ELR (cell line): ENCODE results near the gene SH3GL3.

Experiments
- DNase-seq: peaks from one replicate; pipeline ENCODE4 v3.0.0-alpha.2; 2015; ENCODE audit warnings: low read depth

Gene SH3GL3, protein sequence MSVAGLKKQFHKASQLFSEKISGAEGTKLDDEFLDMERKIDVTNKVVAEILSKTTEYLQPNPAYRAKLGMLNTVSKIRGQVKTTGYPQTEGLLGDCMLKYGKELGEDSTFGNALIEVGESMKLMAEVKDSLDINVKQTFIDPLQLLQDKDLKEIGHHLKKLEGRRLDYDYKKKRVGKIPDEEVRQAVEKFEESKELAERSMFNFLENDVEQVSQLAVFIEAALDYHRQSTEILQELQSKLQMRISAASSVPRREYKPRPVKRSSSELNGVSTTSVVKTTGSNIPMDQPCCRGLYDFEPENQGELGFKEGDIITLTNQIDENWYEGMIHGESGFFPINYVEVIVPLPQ

GRCh38 chr15:83446904-83447709 lies at the start of gene SH3GL3:
Gene SH3GL3 (plus strand): TSS chr15:83447341. CDS start chr15:83447534, 193 bp downstream.
- DNase-seq, result peak; percentile 73

DNA sequence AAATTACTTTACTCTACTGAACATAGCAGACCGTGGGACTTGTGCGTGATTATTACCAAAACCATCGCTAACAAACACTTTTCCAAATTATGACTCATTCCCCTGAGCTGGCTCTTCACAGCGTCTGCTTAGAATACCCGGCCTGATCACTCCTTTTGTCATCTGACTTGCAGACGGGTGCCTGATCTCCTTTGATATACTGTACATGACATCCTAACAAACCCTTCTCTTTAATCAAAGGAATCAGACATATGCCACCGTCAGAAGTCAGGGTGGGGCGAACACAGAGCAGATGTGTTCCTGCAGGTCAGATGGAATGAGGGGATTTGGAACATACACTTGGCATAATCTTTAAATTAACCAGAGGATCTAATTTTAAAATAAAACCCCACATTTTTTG lies 48.5 kb upstream of the SH3GL3 start:
- peak; percentile 75 for DNase-seq

DNA sequence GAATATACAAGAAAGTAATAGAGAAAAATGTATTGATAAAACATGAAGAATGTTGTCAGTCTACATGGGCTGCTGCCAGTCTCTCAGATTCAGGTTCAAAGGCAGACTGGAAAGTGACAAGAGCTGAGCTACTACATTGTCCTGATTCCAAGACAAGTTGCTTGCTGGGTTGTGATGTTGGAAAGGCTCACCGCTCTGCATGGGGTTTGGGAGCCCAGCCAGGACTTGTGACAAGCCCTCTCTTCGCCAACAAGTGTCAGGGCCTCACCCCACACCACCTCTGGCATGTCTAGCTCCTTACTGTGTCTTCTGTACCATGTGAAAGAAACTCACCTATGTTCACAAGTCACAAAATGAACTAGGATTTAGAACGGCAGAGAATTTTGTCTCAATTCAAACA lies 43.0 kb upstream of the SH3GL3 start:
- DNase-seq, result no peak

DNA sequence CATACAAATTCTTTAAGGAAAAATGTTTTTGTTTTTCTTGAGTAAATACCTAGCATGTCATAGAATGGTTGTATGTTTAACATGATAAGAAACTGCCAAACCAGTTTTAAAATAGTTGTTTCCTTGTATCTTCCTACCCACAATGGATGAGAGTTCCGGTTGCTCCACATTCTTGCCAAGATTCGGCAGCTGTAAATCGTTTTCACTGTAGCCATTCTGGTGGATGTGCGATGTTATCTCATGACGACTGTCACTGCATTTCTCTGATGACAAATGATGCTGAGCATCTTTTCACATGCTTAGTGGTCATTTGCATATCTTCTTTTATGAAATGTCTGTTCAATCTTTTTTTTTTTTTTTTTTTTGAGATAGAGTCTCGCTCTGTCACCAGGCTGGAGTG lies 36.6 kb upstream of the SH3GL3 start:
- no peak for DNase-seq

DNA sequence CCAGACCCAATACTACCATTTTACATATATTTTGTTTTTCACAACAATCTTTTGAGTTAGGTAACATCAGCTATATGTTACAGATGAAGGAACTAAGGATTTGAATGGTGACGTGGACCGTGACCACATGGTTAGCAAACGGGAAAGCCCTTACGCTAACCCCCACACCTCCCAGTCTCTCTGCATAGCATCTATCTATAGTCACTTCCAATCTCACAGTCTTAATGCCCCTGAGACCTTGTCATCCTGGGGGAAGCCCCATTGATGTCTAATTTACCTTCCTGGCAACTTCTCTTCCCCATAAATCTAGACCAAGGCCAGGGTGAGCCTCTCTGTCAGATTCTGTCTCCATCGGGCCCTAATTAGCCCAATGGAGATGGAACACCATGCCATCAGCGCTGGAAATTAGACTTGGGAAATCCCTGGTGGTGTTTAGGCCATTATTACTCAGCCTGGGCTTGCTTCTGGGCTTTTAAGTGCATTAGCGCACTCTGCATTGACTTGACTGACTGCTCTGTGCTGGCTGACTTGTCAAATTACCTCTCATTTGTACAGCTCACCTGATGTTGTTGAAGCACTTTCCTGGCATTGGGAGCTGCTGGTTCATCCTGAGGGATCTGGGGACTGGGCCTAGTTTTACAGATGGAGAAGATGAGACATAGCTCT lies 34.0 kb upstream of the SH3GL3 start:
- no peak for DNase-seq

DNA sequence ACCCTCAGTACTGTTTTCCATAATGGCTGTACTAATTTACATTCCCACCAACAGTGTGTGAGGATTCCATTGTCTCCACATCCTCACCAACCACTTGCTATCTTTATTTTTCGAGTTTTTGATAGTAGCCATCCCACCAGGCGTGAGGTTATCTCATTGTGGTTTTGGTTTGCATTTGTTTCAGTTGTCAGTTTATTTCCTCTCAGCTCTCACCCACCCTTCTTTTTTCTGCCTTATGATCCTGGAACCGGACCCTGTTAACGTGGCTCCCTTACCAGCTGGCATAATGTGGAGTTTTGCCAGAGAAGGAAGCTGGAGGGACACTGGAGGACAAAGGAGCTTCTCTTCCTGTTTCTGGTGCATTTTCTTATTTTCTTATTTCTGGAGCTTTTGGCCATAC lies 25.1 kb upstream of the SH3GL3 start:
- DNase-seq, result no peak

DNA sequence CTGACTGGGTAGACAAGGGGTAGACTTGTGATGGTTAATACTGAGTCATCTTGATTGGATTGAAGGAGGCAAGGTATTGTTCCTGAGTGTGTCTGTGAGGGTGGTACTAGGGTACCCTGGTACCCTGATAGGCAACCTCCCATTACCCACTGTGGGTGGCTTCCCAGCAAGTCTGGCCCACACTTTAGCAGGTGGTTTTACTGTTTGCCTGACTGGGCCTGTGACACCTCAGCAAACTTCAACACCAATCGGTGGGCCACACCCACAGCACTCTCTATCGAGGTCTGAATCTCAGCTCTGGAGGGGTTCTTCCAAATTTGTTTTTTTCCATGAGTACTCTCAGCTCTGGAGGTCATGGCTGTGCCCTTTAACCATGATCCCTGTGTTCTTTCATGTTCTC lies 24.6 kb upstream of the SH3GL3 start:
- DNase-seq, result no peak

- DNase-seq, result no peak
Measured at GRCh38 chr15:83424101-83424500, 23.0 kb upstream of the SH3GL3 start.

- no peak for DNase-seq
Measured at GRCh38 chr15:83430441-83430840, 16.7 kb upstream of the SH3GL3 start.

GRCh38 chr15:83431521-83431920 lies 15.6 kb upstream of the SH3GL3 start:
- DNase-seq, result no peak

DNA sequence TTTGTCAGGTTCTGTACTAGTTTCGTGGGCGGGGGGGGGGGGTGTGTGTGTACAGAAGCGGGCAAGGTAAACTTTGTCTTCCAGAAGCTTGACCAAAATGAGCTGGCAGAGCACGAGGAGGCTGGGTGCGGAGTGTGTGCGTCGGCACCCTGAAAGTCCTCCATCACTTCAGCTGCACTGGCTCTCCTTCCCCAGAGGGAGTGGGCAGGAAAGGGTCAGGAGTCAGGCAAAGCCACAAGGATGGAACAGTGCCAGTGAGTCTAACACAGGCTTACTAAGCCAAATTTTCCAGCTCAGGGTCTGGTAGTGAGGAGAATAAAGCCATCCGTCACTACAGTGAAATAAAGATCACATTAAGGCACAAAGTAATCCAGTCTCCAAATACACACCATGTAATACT lies 11.9 kb upstream of the SH3GL3 start:
- no peak for DNase-seq

DNA sequence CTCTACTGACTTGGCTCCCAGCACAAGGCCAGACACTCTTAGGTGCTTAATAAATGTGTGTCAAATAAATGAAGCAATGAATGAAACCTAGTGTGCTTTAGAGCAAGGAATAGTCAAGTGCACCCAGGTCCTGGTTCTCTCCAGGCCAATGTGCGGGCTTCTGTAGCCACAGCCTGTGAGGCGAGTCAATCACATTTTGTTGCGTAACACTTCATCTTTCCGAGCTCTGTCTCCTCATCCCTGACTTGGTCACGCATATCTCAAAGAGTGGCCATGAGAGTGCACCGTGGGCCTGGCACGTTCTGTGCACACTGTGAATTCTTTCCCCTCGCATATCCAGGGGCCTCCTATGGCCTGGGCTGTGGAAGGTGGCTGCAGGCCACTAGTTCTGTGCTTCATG lies 11.4 kb upstream of the SH3GL3 start:
- no peak for DNase-seq

GRCh38 chr15:83436513-83437158 lies 10.5 kb upstream of the SH3GL3 start:
- peak; percentile 75 for DNase-seq

DNA sequence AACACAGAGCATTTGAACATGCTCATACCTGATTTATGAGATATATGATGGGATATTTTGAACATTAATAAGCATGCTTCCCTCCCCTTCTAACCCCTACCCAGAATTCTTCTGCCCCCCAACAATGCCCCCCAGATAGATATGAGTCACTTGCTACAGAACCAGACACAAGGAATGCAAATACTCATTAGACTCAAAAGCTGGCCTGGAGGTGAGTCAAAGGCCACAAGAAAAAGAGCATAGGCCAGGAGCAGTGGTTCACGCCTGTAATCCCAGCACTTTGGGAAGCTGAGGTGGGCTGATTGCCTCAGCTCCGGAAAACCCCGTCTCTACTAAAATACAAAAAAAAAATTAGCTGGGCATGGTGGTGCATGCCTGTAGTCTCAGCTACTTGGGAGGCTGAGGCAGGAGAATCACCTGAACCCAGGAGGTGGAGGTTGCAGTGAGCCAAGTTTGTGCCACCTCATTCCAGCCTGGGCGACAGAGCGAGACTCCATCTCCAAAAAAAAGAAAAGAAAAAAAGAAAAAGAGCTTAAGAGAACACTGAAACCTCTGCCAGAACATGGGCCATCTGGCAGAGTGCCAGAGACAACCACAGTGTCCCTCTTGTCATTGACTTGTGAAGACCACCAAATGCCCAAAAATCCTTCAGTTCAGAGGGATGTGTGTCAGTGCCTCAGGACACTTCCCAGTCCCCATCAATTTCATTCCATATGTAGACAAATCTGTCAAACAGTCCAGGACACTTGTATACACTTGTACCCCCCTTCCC lies 3.9 kb upstream of the SH3GL3 start:
- DNase-seq, result no peak

- no peak for DNase-seq
Measured at GRCh38 chr15:83444936-83445335, 2.2 kb upstream of the SH3GL3 start.

- DNase-seq, result no peak
Measured at GRCh38 chr15:83445643-83446042, 1.5 kb upstream of the SH3GL3 start.

GRCh38 chr15:83446417-83446816 lies 724 bp upstream of the SH3GL3 start:
- no peak for DNase-seq

GRCh38 chr15:83449250-83449671 lies 2.1 kb downstream of the SH3GL3 start:
- DNase-seq, result no peak

GRCh38 chr15:83449937-83450506 lies 2.9 kb downstream of the SH3GL3 start:
- peak; percentile 19 for DNase-seq

GRCh38 chr15:83457149-83457548 lies 10.0 kb downstream of the SH3GL3 start:
- DNase-seq, result no peak

DNA sequence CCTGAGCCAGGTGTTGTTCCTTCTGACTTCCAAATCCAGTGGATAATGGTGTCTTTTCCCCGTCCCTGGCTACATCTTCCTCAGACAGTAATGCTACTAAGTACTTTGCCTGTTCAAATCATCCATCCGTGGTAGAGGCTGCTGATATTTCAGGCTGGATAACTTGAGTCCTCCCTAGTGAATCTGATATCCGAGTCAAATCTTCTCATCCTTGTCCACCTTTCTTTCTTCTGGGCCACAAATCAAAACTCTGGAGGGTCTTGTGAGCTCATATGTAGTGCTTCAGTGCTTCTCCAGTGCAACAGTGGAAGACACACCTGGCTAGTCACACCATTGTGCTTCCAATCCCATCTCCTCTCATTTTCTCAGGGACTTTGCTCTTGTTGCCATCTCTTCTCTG lies 11.2 kb downstream of the SH3GL3 start:
- no peak for DNase-seq
